Adrenal gland (tissue), 5 donors: ENCODE data around the gene PRPF6.

Experiments used
- POLR2A ChIP-seq, 2 donors: fragments of 450-650 bp; IDR thresholded peaks; one replicate each; pipeline ENCODE4 v1.6.1; 2017; ENCODE audit warnings: antibody characterized with exemption in 2 of 2, mild to moderate bottlenecking in 2 of 2, moderate library complexity in 1 of 2
- TF ChIP-seq, protein P1 (sequence below), 6 experiments: fragments of 450-650 bp in 4 of 6; fragments of 200-600 bp in 2 of 6; sonication (generic) in 1 of 6; IDR thresholded peaks; 1 replicate in 5 of 6; 2 replicates in 1 of 6; pipeline versions ENCODE4 v1.5.1 to v1.8.0; 2016 to 2021; ENCODE audit warnings: antibody characterized with exemption in 6 of 6, mild to moderate bottlenecking in 2 of 6, moderate library complexity in 1 of 6
- donor health status: DM: no; HTN: no; CAD: no.

DNA sequence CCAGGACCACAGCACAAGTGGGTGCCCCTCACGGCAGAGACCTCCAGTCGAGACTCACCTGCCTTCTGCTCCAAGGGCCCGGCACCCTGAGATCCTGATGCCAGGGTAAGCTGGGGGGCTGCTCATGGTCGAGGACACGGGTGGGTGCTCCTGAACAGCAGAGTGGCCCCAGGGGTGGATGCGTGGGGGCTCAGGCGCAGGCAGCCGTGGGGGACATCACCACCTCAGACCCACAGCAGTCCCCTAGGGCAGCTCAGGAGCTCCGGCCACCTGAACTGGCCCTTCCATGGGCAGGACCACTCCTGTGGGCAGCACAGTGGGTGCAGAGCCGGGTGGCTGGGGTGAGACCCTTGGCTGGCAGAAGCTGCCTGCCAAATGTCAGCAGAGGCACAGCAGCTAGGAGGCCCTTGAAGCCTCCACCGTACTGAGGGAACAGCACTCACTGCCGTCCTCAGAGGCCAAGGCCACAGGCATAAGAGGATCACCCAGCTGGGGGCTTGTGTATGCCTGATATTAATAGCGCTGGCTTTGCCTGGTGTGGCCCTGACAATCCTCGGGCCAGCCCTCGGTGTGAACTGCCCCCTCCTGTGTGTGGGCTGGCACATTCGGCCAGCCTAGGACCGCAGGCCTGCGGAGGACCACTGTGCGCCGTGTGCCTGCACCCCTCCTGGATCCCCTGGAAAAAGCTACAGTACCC lies 30.1 kb upstream of the PRPF6 start:
- TF ChIP-seq, protein P1, sequence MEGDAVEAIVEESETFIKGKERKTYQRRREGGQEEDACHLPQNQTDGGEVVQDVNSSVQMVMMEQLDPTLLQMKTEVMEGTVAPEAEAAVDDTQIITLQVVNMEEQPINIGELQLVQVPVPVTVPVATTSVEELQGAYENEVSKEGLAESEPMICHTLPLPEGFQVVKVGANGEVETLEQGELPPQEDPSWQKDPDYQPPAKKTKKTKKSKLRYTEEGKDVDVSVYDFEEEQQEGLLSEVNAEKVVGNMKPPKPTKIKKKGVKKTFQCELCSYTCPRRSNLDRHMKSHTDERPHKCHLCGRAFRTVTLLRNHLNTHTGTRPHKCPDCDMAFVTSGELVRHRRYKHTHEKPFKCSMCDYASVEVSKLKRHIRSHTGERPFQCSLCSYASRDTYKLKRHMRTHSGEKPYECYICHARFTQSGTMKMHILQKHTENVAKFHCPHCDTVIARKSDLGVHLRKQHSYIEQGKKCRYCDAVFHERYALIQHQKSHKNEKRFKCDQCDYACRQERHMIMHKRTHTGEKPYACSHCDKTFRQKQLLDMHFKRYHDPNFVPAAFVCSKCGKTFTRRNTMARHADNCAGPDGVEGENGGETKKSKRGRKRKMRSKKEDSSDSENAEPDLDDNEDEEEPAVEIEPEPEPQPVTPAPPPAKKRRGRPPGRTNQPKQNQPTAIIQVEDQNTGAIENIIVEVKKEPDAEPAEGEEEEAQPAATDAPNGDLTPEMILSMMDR (IDR thresholded peaks at IDR 0.05) = no peak
- TF ChIP-seq POLR2A (IDR thresholded peaks at IDR 0.05) = no peak
